Measurements from ENCODE around the gene ZFYVE9. TPM values are rescaled to one million over a fixed set of nuclear protein-coding genes. Genes with fewer than 3 reads are reported as not detected.

ZFYVE9 gene
- polyA plus RNA-seq, 1 donor, result 19.0 TPM

Other genes starting within 250 kb of the ZFYVE9 start
- 0.21 TPM for gene RAB3B, start 151.4 kb upstream of the ZFYVE9 start, polyA plus RNA-seq (ENCODE audit: insufficient read length)
- gene KTI12, start 108.3 kb upstream of the ZFYVE9 start, polyA plus RNA-seq (ENCODE audit: insufficient read length), result 2.5 TPM
- 29.3 TPM for gene TXNDC12, start 86.9 kb upstream of the ZFYVE9 start, polyA plus RNA-seq (ENCODE audit: insufficient read length)
- 67.3 TPM for gene BTF3L4, start 85.8 kb upstream of the ZFYVE9 start, polyA plus RNA-seq (ENCODE audit: insufficient read length)
- gene CC2D1B, start 224.1 kb downstream of the ZFYVE9 start, polyA plus RNA-seq (ENCODE audit: insufficient read length), result 21.3 TPM

Data from hindlimb muscle (tissue), 1 donor.